Right renal cortex interstitium (tissue), 3 donors: ENCODE measurements around the gene CCDC148. TPM values are rescaled to one million over a fixed set of nuclear protein-coding genes. Genes with fewer than 3 reads are reported as not detected.

Experiments used
- DNase-seq, 3 donors: peaks; one replicate each; pipeline ENCODE4 v3.0.0-alpha.2; 2013; ENCODE audit warnings: low read depth in 3 of 3, low spot score in 2 of 3
- polyA plus RNA-seq, 3 donors: library from polyadenylated mRNA; unstranded; fragments of 120-200 nt; gene quantifications; one replicate each; pipeline ENCODE4 v1.2.1, GENCODE V29; 2013; ENCODE audit not compliant: insufficient read length in 3 of 3

The CCDC148 gene
- polyA plus RNA-seq, 3 donors, result 6.7 to 8.2 (median 8.0) TPM

DNA sequence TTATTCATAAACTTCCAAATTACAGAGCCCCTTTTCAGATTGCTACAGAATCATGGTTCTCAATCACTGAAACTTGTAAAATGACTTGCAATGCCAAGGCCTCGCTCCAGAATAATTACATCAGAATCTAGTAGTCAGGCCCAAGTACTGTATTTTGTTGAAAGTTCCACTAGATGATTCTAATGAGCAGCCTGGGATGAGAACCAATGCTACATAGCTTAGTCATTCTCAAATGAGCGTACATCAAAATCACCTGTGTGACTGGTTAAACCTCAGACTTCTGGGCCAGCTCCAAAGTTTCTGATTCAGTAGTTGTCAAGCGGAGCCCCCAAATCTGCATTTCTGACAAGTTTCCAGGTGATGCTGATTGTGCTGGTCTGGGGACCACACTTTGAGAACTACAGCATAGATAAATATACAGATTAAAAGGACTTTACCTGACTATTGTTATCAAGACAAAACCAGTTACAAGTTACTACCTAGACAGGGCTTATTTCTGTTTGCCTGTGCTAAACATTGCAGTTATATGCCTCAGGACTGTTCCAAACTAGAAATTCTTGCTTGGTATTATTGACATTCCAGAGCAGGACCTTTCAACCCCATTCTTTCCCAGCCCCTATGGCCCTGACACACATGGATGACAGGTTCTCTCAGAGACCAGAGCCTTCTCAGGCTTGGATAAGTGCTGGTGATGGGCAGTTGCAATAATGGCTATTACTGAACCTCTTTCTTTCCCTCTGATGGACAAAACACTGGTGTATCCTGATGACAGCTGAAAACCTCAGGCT lies 271.8 kb downstream of the CCDC148 start:
- no peak for DNase-seq

DNA sequence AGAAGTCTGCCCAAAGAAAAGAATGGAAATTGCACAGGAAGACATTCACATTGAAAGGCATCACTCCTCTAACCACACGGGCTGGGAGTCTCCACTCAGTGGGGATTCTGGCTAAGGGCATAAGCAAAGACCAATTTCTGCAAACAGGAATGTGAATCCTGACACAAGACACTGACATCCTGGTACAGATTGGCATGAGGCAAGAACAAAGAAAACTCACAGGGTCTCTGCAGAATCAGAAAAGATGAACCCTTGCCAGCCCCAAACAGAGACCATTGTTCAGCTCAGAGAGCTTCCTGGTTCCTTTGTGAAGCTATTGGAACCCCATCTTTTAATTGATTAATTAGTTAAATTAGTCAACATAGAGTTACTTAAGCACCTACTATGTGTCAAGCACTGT lies 272.6 kb downstream of the CCDC148 start:
- DNase-seq, result no peak

- no peak for DNase-seq
These were observed 273.8 kb downstream of the CCDC148 start for GRCh38 chr2:158182676-158183295.

DNA sequence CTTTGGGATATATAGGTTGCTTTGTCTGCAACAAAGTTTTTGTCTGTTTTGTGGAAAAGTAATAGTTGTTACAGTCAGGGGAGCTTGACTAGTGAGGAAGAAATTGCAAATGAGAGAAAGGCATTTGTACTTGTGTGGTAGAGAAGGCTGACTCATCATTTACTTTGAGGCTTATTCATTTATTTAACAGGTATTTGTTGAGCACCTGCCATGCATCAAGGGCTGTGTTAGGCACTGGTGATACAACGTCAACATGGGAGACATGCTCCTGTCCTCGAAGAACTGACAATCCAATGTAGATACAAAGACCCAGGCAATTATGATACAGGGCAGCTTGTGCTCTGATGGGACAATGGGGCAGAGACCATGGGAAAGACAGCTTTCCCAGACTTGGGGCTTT lies 275.4 kb downstream of the CCDC148 start:
- no peak for DNase-seq

GRCh38 chr2:158179660-158180059 lies 276.9 kb downstream of the CCDC148 start:
- no peak for DNase-seq

- DNase-seq, result no peak
These were observed 277.9 kb downstream of the CCDC148 start for GRCh38 chr2:158178646-158179045.

- DNase-seq, result no peak
These were observed 281.6 kb downstream of the CCDC148 start for GRCh38 chr2:158174956-158175355.

- no peak for DNase-seq
These were observed 282.1 kb downstream of the CCDC148 start for GRCh38 chr2:158174495-158174894.

DNA sequence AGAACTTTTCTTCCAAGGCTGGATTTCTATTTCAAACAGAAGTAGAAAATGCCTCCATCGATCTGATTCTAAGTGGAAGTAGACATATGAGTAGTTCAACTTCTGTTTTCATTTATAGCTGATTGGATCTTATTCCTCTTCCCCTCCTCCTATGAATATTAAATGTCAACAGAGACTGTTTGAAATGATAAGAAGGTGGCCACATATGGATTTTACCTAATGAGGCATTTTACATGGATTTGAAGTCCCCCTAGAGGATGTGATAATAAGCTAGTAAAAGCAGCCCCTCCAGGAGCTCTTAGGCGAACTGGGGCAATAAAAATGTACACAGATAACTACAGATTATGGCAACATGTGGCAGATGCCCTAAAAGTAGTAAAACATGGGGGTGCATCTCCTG lies 283.8 kb downstream of the CCDC148 start:
- DNase-seq, result no peak

DNA sequence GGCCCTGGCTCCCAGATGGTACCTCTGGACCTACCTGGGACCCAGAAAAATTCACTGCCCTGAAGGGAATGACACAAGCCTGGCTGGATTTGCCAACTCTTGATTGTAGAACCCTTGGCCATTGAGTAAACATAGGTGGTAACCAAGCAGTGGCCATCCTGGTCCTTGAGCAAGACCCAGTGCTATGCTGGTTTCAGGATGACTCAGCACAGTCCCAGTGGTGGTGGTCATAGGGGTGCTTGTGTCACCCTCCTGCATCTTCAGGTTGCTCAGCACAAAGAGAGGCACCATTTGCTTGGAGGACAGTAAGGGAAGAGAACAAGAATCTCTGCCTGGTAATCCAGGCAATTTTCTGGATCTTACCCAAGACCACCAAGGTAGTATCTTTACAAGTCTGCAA lies 302.0 kb downstream of the CCDC148 start:
- no peak for DNase-seq

GRCh38 chr2:158153270-158154015 lies 303.1 kb downstream of the CCDC148 start:
- no peak for DNase-seq

- no peak for DNase-seq
These were observed 311.5 kb downstream of the CCDC148 start for GRCh38 chr2:158144914-158145625.

- DNase-seq, result no peak
These were observed 312.7 kb downstream of the CCDC148 start for GRCh38 chr2:158143703-158144360.

GRCh38 chr2:158142568-158143332 lies 313.8 kb downstream of the CCDC148 start:
- no peak for DNase-seq

- DNase-seq, result no peak
These were observed 314.4 kb downstream of the CCDC148 start for GRCh38 chr2:158142165-158142564.

DNA sequence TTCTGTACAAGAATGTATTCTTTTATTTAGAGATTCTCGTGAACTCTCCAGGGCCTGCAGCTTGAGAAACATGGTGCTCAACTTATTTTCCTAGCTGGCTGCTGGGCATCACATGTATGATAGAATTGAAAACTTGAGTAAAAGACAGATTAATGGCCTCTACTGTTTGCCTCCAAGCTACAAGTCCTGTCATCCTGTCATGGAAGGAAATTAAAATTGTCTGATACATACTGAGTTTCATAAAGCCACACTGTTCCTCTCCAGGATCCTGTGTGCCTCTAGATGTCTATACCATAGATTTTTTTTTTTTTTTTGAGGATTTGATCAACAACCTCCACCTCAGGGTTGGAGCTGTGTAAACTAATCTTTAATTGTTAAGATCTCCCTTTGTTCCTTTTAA lies 316.4 kb downstream of the CCDC148 start:
- DNase-seq, result no peak

GRCh38 chr2:158138255-158138654 lies 318.3 kb downstream of the CCDC148 start:
- no peak for DNase-seq

DNA sequence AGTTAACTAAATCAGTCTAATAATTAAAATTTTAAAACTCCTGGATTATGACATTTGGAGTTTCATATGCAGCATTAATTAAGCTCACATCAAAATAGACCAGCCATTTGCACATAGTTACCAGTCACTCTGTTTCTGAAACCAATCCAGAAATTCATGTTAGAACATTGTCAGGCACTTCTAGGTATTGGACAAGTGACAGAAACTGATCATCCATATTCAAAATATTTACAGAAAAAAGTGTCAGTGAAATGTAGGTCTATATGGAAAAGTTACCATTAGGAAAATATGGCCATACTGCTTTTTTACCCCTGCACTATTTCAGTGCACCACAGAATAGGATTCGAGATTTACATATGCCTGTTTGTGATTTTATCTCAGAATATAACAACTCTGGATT lies 321.5 kb downstream of the CCDC148 start:
- DNase-seq, result no peak

- no peak for DNase-seq
These were observed 321.9 kb downstream of the CCDC148 start for GRCh38 chr2:158134655-158135054.

GRCh38 chr2:158134055-158134454 lies 322.5 kb downstream of the CCDC148 start:
- no peak for DNase-seq
